H9 (cell line): ENCODE results near the gene AATF. TPM values are rescaled to one million over a fixed set of nuclear protein-coding genes. Genes with fewer than 3 reads are reported as not detected.
A peak's percentile ranks its signal among the peaks of the same experiment; 100 is the strongest.

ENCODE experiments used
- DNase-seq: peaks from one replicate; pipeline ENCODE4 v3.0.0-alpha.2; 2017
- H2AFZ ChIP-seq: one replicate; pipeline ENCODE4 v1.6.1; 2013; ENCODE audit warnings: mild to moderate bottlenecking, low read length, control low read depth, moderate library complexity
- H2AK5ac ChIP-seq: 2 replicates; pipeline ENCODE4 v1.6.1; 2013; ENCODE audit warnings: low read length, control low read depth, mixed read lengths; ENCODE audit not compliant: insufficient read length
- H2BK120ac ChIP-seq: one replicate; pipeline ENCODE4 v1.6.1; 2013; ENCODE audit warnings: low read depth, mild to moderate bottlenecking, low read length, control low read depth, inconsistent platforms; ENCODE audit not compliant: poor library complexity, severe bottlenecking
- H2BK12ac ChIP-seq: 2 replicates; pipeline ENCODE4 v1.6.1; 2013; ENCODE audit warnings: low read length, control low read depth, mixed read lengths, low read depth; ENCODE audit not compliant: insufficient read length
- H2BK15ac ChIP-seq: 2 replicates; pipeline ENCODE4 v1.6.1; 2013; ENCODE audit warnings: low read depth, low read length, control low read depth
- H2BK20ac ChIP-seq: one replicate; pipeline ENCODE4 v1.6.1; 2013; ENCODE audit warnings: low read depth, mild to moderate bottlenecking, low read length, control low read depth, inconsistent platforms; ENCODE audit not compliant: poor library complexity, severe bottlenecking
- H2BK5ac ChIP-seq: 2 replicates; pipeline ENCODE4 v1.6.1; 2013; ENCODE audit warnings: low read length, control low read depth, mixed read lengths; ENCODE audit not compliant: insufficient read length
- H3K14ac ChIP-seq: 2 replicates; pipeline ENCODE4 v1.6.1; 2013; ENCODE audit warnings: low read length, control low read depth; ENCODE audit not compliant: insufficient read depth
- H3K18ac ChIP-seq: 2 replicates; pipeline ENCODE4 v1.6.1; 2013; ENCODE audit warnings: low read depth, mild to moderate bottlenecking, mixed read lengths, low read length, control low read depth; ENCODE audit not compliant: insufficient read length
- H3K23ac ChIP-seq: 2 replicates; pipeline ENCODE4 v1.6.1; 2013; ENCODE audit warnings: low read length, control low read depth, mixed read lengths, low read depth; ENCODE audit not compliant: insufficient read length
- H3K23me2 ChIP-seq: 2 replicates; pipeline ENCODE4 v1.6.1; 2013; ENCODE audit warnings: low read depth, mild to moderate bottlenecking, mixed read lengths, low read length, control low read depth; ENCODE audit not compliant: insufficient read length, poor library complexity, severe bottlenecking
- H3K27ac ChIP-seq: 2 replicates; pipeline ENCODE4 v1.5.1; 2013; ENCODE audit warnings: low read length, control low read depth, mixed read lengths, low read depth; ENCODE audit not compliant: insufficient read length
- H3K27me3 ChIP-seq: 2 replicates; pipeline ENCODE4 v1.6.1; 2013; ENCODE audit warnings: low read length, control low read depth, inconsistent platforms; ENCODE audit not compliant: insufficient read depth
- H3K4ac ChIP-seq: 2 replicates; pipeline ENCODE4 v1.6.1; 2013; ENCODE audit warnings: low read depth, mild to moderate bottlenecking, control low read depth, inconsistent platforms, low read length, moderate library complexity
- H3K4me1 ChIP-seq: 2 replicates; pipeline ENCODE4 v1.6.1; 2013; ENCODE audit warnings: low read length, control low read depth, inconsistent platforms; ENCODE audit not compliant: insufficient read depth
- H3K4me2 ChIP-seq: 2 replicates; pipeline ENCODE4 v1.6.1; 2013; ENCODE audit warnings: low read length, control low read depth, mixed read lengths; ENCODE audit not compliant: insufficient read length, insufficient read depth
- H3K56ac ChIP-seq: 2 replicates; pipeline ENCODE4 v1.6.1; 2013; ENCODE audit warnings: low read depth, mild to moderate bottlenecking, mixed read lengths, low read length, control low read depth; ENCODE audit not compliant: insufficient read length
- H3K79me1 ChIP-seq: 2 replicates; pipeline ENCODE4 v1.6.1; 2013; ENCODE audit warnings: low read depth, mild to moderate bottlenecking, moderate library complexity, low read length, control low read depth, inconsistent platforms; ENCODE audit not compliant: insufficient read depth, poor library complexity, severe bottlenecking
- H3K79me2 ChIP-seq: 2 replicates; pipeline ENCODE4 v1.6.1; 2013; ENCODE audit warnings: low read length, control low read depth, inconsistent platforms; ENCODE audit not compliant: insufficient read depth
- H3K9ac ChIP-seq: 2 replicates; pipeline ENCODE4 v1.6.1; 2013; ENCODE audit warnings: low read length, control low read depth, mixed read lengths; ENCODE audit not compliant: insufficient read length; ENCODE audit errors: extremely low read depth
- H3K9me3 ChIP-seq: one replicate; pipeline ENCODE4 v1.6.1; 2013; ENCODE audit warnings: low read depth, low read length, inconsistent platforms; ENCODE audit not compliant: control insufficient read depth
- H3T11ph ChIP-seq: one replicate; pipeline ENCODE4 v1.6.1; 2013; ENCODE audit warnings: mild to moderate bottlenecking, low read length, control low read depth, inconsistent platforms
- H4K20me1 ChIP-seq: one replicate; pipeline ENCODE4 v1.6.1; 2013; ENCODE audit not compliant: control insufficient read depth, insufficient read length, insufficient read depth
- H4K5ac ChIP-seq: 2 replicates; pipeline ENCODE4 v1.6.1; 2013; ENCODE audit warnings: low read depth, mild to moderate bottlenecking, mixed read lengths, low read length, control low read depth; ENCODE audit not compliant: insufficient read length
- H4K8ac ChIP-seq: replicated peaks from 2 replicates; pipeline ENCODE4 v1.6.1; 2013; ENCODE audit warnings: low read length, control low read depth, mixed read lengths, low read depth; ENCODE audit not compliant: insufficient read length
- H4K91ac ChIP-seq: 2 replicates; pipeline ENCODE4 v1.6.1; 2013; ENCODE audit warnings: low read depth, mild to moderate bottlenecking, moderate library complexity, mixed read lengths, low read length, control low read depth; ENCODE audit not compliant: insufficient read length
- H3K27ac Mint-ChIP-seq, 3 experiments: 2 replicates in 2 of 3; 3 replicates in 1 of 3; pipeline ENCODE4 v1.8.0; 2020 to 2021; ENCODE audit warnings: mixed read lengths in 3 of 3, mild to moderate bottlenecking in 1 of 3, moderate library complexity in 1 of 3
- H3K27me3 Mint-ChIP-seq: 2 replicates; pipeline ENCODE4 v1.8.0; 2021; ENCODE audit warnings: low read depth, mild to moderate bottlenecking, moderate library complexity, mixed read lengths
- H3K36me3 Mint-ChIP-seq, 3 experiments: 2 replicates in 2 of 3; 3 replicates in 1 of 3; pipeline ENCODE4 v1.8.0; 2020 to 2021; ENCODE audit warnings: low read depth in 3 of 3, mixed read lengths in 3 of 3; ENCODE audit not compliant: insufficient read depth in 1 of 3
- H3K4me1 Mint-ChIP-seq, 2 experiments: 2 replicates each; pipeline ENCODE4 v1.8.0; 2020; ENCODE audit warnings: mixed read lengths in 2 of 2
- H3K4me3 Mint-ChIP-seq, 2 experiments: 2 replicates in 1 of 2; 3 replicates in 1 of 2; pipeline ENCODE4 v1.8.0; 2020 to 2021; ENCODE audit warnings: mild to moderate bottlenecking in 2 of 2, mixed read lengths in 2 of 2, moderate library complexity in 1 of 2
- H3K9me3 Mint-ChIP-seq, 2 experiments: 2 replicates in 1 of 2; 3 replicates in 1 of 2; pipeline ENCODE4 v1.8.0; 2020; ENCODE audit warnings: mild to moderate bottlenecking in 2 of 2, mixed read lengths in 2 of 2, moderate library complexity in 1 of 2
- WGBS: extraction: QIAGEN DNeasy Blood & Tissue Kit; methylation state at CpG from one replicate; pipeline ENCODE4 v1.1.7; 2013; ENCODE audit warnings: missing lambda C conversion rate, low lambda C conversion rate, mixed read lengths; ENCODE audit not compliant: insufficient read length; ENCODE audit errors: extremely low coverage; 5-methylcytosine and 5-hydroxymethylcytosine counted together
- total RNA-seq: library from RNA; stranded (reverse); gene quantifications from 2 replicates; pipeline ENCODE4 v1.2.1, GENCODE V29; 2021
- TF ChIP-seq, protein P1 (sequence below): fragments of 200-600 bp; sonication (generic); conservative IDR thresholded peaks from 3 replicates; pipeline ENCODE4 v1.8.0; 2021; ENCODE audit warnings: antibody characterized with exemption, mild to moderate bottlenecking

AATF gene
- total RNA-seq, 1 experiment from 2014 or later: 69.6 TPM

- H3K4me1 Mint-ChIP-seq: peaks cover 53% of the 10 kb centered on the region in 2 experiments
- no peaks in the 10 kb centered on the region; a peak in 1 of 5 replicates for H3K9me3 Mint-ChIP-seq
- Histone ChIP-seq H4K8ac (no peak overlapping the region), H4K5ac (no peak overlapping the region), H3K23me2 (no peaks in the 10 kb centered on the region), H3K79me1 (no peaks in the 10 kb centered on the region), H3K4ac (no peak overlapping the region), H3K4me1 (peaks cover 14% of the 10 kb centered on the region), H4K20me1 (no peaks in the 10 kb centered on the region), H3K23ac (no peak overlapping the region), H3K4me2 (no peak overlapping the region), H3T11ph (no peak overlapping the region), H2BK5ac (no peak overlapping the region), H3K14ac (no peak overlapping the region), H2AK5ac (no peak overlapping the region), H2BK120ac (no peak overlapping the region), H2AFZ (no peak overlapping the region), H2BK15ac (no peak overlapping the region), H3K9me3 (no peaks in the 10 kb centered on the region), H3K79me2 (no peaks in the 10 kb centered on the region), H3K27ac (no peak overlapping the region), H2BK12ac (no peak overlapping the region), H3K9ac (no peak overlapping the region), H3K18ac (no peak overlapping the region), H4K91ac (no peak overlapping the region), H3K27me3 (no peaks in the 10 kb centered on the region), H3K56ac (no peak overlapping the region), H2BK20ac (no peak overlapping the region)
- H3K36me3 Mint-ChIP-seq: peaks cover 0 to 10% (median 0%) of the 10 kb centered on the region in 3 experiments; a peak in 2 of 7 replicates
- no CpG with 5 or more reads among the region's 5 CpGs for WGBS
- peak overlapping the region in 1 of 3 experiments; percentile 4; a peak in 1 of 7 replicates for H3K27ac Mint-ChIP-seq
- no peaks in the 10 kb centered on the region; the same call in 1 of the 2 replicates for H3K27me3 Mint-ChIP-seq
- DNase-seq: no peak
- TF ChIP-seq, protein P1, sequence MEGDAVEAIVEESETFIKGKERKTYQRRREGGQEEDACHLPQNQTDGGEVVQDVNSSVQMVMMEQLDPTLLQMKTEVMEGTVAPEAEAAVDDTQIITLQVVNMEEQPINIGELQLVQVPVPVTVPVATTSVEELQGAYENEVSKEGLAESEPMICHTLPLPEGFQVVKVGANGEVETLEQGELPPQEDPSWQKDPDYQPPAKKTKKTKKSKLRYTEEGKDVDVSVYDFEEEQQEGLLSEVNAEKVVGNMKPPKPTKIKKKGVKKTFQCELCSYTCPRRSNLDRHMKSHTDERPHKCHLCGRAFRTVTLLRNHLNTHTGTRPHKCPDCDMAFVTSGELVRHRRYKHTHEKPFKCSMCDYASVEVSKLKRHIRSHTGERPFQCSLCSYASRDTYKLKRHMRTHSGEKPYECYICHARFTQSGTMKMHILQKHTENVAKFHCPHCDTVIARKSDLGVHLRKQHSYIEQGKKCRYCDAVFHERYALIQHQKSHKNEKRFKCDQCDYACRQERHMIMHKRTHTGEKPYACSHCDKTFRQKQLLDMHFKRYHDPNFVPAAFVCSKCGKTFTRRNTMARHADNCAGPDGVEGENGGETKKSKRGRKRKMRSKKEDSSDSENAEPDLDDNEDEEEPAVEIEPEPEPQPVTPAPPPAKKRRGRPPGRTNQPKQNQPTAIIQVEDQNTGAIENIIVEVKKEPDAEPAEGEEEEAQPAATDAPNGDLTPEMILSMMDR: no peak
- H3K4me3 Mint-ChIP-seq: no peak overlapping the region
Observed at GRCh38 chr17:37048811-37049210, 100.1 kb downstream of the AATF start.
